BLaER1 treated with 17β-estradiol and CSF1 and Interleukin-3, amounts not matched to agents 10 nM and 100 nM (cell line): ENCODE results near the gene UBE2D3.
"Not testable (repeated sequence)": the region's sequence is repeated elsewhere in the genome, so short reads cannot be mapped to it uniquely, and the experiment has no call there.

ENCODE experiments used
- H3K27ac ChIP-seq, 11 experiments: shearing (Covaris generic); formaldehyde crosslinking; 2 replicates each; pipeline ENCODE4 v1.8.1; 2022
- H3K27me3 ChIP-seq, 11 experiments: shearing (Covaris generic); formaldehyde crosslinking; 2 replicates each; pipeline ENCODE4 v1.8.1; 2022
- H3K36me3 ChIP-seq, 11 experiments: shearing (Covaris generic); formaldehyde crosslinking; 2 replicates each; pipeline ENCODE4 v1.8.1; 2022
- H3K4me1 ChIP-seq, 10 experiments: shearing (Covaris generic); formaldehyde crosslinking; 2 replicates each; pipeline ENCODE4 v1.8.1; 2022
- H3K4me2 ChIP-seq, 11 experiments: shearing (Covaris generic); formaldehyde crosslinking; 2 replicates each; pipeline ENCODE4 v1.8.1; 2022
- H3K4me3 ChIP-seq, 10 experiments: shearing (Covaris generic); formaldehyde crosslinking; 2 replicates each; pipeline ENCODE4 v1.8.1; 2022
- H3K9ac ChIP-seq, 11 experiments: shearing (Covaris generic); formaldehyde crosslinking; 2 replicates each; pipeline ENCODE4 v1.8.1; 2022
- H3K9me3 ChIP-seq, 11 experiments: shearing (Covaris generic); formaldehyde crosslinking; replicated peaks in 1 of 11; 2 replicates each; pipeline ENCODE4 v1.8.1; 2022
- H4K20me1 ChIP-seq, 11 experiments: shearing (Covaris generic); formaldehyde crosslinking; 2 replicates each; pipeline ENCODE4 v1.8.1; 2022
- Cebpa-rat ChIP-seq, 11 experiments: shearing (Covaris generic); IDR thresholded peaks; 2 replicates each; pipeline ENCODE4 v1.8.1; 2022

The UBE2D3 gene

DNA sequence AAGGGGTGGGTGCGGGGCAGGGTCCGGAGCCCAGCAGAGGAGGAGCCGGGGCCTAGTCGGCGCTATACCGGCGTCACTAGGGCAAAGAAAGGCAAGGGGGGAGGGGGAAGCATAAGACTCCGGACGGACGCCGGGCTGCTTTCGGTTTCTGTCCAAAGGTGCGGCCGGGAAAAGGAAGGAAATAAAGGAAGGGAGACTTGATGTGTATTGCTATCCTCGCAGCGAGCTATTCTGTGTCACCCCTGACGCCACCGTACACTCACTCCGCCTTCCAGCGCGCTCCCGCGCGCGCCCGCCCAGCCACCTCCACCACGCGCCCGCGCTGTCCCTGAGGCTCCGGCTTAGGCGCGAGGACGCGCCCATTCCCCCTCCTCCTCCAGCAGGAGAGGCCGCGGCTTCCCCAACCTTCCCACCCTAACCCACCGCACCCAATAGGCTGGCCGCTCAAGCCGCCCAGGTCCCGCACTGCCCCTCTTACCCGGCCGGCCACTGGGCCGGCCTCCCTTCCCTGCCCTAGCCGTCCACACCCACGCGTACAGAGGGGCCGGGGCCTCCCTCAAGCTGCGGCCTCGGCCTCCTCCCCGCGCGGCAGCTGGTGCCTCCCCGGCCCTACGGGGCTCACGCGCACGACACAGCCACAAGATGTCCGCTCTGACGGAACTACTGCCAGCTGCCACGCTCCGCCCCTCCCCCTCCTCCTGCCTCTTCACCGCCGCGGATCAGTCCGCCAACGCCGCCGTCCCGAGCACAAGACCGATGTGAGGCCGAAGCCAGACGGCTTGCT lies at the start of gene UBE2D3:
Gene UBE2D3, minus strand, starts transcription at position 662 of the 784 bp plus-strand sequence. CDS start 1,043 bp downstream, outside the sequence.
- Histone ChIP-seq H3K4me1 (peaks cover 25 to 42% (median 36%) of the 10 kb centered on the region in 10 experiments), H3K36me3 (peaks cover 8 to 44% (median 41%) of the 10 kb centered on the region in 11 experiments; a peak in 20 of 22 replicates), H4K20me1 (peaks cover 30 to 47% (median 46%) of the 10 kb centered on the region in 11 experiments), H3K27ac (peak within 1 kb of the TSS; percentile 98 to 100 (median 100)), H3K27me3 (no peaks in the 10 kb centered on the region), H3K9ac (peak within 1 kb of the TSS; percentile 97 to 100 (median 100)), H3K4me2 (peak within 1 kb of the TSS; percentile 81 to 98 (median 89)), H3K9me3 (no peaks in the 10 kb centered on the region; a peak in 1 of 22 replicates), H3K4me3 (peak within 1 kb of the TSS; percentile 74 to 100 (median 95))
- no peak for TF ChIP-seq Cebpa-rat (IDR thresholded peaks at IDR 0.05)

DNA sequence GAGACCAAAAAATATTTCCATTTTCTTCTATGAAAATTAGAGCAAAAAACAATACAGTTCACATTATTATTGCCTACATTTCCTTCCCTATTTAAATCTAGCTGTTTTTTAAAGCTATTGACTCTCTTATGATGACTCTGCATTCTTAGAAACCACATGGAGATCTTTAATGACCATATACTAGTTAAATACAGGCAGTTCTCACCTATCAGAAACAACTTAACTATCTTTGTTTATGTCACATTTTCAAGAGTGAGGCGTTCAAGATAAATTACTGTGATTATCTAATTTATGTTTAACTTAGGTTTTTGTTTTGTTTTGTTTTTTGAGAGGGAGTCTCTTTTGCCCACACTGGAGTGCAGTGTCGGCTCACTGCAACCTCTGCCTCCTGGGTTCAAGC lies 44.4 kb upstream of the UBE2D3 start:
- H3K27ac ChIP-seq = peak overlapping the region in 9 of 11 experiments; percentile 6 to 55 (median 38); a peak in 13 of 22 replicates
- TF ChIP-seq Cebpa-rat (IDR thresholded peaks at IDR 0.05) = no peak
- peaks cover 0 to 10% (median 0%) of the 10 kb centered on the region in 11 experiments; a peak in 1 of 22 replicates for H4K20me1 ChIP-seq
- H3K9ac ChIP-seq = peak overlapping the region in 1 of 11 experiments; percentile 16; a peak in 2 of 22 replicates
- no peak overlapping the region for H3K4me3 ChIP-seq
- peak overlapping the region in 7 of 11 experiments; percentile 1 to 97 (median 78); a peak in 14 of 22 replicates for H3K4me2 ChIP-seq
- peaks cover 39 to 51% (median 47%) of the 10 kb centered on the region in 11 experiments for H3K36me3 ChIP-seq
- H3K4me1 ChIP-seq = peaks cover 22 to 38% (median 34%) of the 10 kb centered on the region in 10 experiments
- H3K9me3 ChIP-seq = peaks cover 28 to 42% (median 41%) of the 10 kb centered on the region in 11 experiments
- no peaks in the 10 kb centered on the region for H3K27me3 ChIP-seq

DNA sequence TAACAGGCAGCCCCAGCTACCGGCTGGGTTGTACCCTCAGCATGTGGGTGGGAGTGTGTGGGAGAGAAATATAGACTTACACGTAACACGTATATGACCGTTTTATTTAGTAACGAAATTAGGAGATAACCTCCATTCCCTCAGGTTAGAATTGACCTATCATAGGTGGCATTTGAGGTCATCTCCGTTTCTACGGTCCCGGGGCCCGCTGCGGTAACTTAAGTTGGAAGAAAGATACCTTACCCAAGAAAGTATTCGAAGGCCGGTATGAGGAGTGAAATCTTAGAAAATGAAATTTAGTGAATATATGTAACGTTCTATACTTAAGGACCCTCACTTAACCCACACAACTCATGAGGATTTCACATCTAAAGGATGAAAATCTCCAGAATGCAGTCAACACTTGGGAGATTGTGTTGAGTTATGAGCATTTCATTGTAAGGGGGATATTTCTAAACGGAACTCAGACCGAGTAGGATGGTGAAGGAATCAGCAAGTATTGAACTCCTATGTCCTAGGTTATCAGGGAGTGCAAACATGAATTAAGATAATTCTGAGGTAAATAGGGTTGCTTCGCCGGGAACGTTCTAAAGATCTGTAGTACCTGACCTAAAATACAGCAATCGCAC lies 42.3 kb upstream of the UBE2D3 start:
- H3K4me1 ChIP-seq = peaks cover 22 to 48% (median 40%) of the 10 kb centered on the region in 10 experiments
- H3K4me3 ChIP-seq = peak overlapping the region; percentile 59 to 78 (median 72)
- peaks cover 0 to 10% (median 0%) of the 10 kb centered on the region in 11 experiments; a peak in 1 of 22 replicates for H4K20me1 ChIP-seq
- peak overlapping the region; percentile 77 to 95 (median 92) for H3K27ac ChIP-seq
- H3K27me3 ChIP-seq = no peaks in the 10 kb centered on the region
- peak overlapping the region; percentile 78 to 97 (median 86) for H3K4me2 ChIP-seq
- TF ChIP-seq Cebpa-rat (IDR thresholded peaks at IDR 0.05) = no peak
- peaks cover 18 to 34% (median 28%) of the 10 kb centered on the region in 11 experiments for H3K36me3 ChIP-seq
- H3K9ac ChIP-seq = peak overlapping the region; percentile 80 to 93 (median 90)
- peaks cover 7 to 27% (median 21%) of the 10 kb centered on the region in 11 experiments for H3K9me3 ChIP-seq

DNA sequence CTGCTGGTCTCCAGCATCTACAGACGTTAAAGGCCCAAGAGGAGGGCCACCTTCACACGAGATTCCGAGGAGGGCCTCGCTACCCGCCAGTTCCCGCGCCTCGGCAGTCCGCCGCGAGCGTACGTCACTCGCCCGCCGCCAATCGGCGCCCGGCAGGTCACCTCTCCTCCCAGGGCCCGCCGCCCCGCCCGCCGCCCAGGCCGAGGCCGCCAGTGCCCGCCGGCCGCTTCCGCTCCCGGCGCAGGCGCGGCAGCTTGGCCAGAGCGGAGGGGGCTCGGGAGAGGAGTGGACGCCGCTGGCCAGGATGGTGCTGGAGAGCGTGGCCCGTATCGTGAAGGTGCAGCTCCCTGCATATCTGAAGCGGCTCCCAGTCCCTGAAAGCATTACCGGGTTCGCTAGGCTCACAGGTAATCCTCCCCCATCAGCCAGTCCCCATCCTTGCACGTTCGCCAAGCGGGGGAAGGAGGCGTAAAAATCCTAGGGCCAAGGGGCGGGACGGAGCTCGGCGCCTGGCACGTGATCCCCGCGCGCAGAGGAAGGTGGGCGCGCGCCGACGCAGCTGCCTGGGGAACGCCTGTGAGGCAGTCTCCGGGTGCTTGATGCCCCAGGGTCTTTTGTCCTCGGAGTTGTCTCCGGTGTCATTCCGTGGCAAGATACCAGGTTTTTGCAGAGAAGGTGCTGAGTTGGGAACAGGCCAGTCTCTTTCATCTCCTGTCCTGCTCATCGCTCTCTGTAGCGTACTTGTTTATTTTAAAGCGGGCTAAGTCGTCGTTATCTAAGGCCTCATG lies 41.6 kb upstream of the UBE2D3 start, which contains the start of gene CISD2:
Gene CISD2, plus strand, starts transcription at position 212 of the 788 bp plus-strand sequence. Its CDS starts 93 bp downstream, at position 305.
- H3K36me3 ChIP-seq = peaks cover 11 to 30% (median 22%) of the 10 kb centered on the region in 11 experiments
- H3K4me2 ChIP-seq = peak within 1 kb of the TSS; percentile 78 to 97 (median 86)
- H3K27ac ChIP-seq = peak within 1 kb of the TSS; percentile 77 to 95 (median 92)
- TF ChIP-seq Cebpa-rat (IDR thresholded peaks at IDR 0.05) = no peak
- H3K9ac ChIP-seq = peak within 1 kb of the TSS; percentile 80 to 93 (median 90)
- H3K9me3 ChIP-seq = peaks cover 0 to 20% (median 13%) of the 10 kb centered on the region in 11 experiments; a peak in 18 of 22 replicates
- H3K4me1 ChIP-seq = peaks cover 22 to 54% (median 40%) of the 10 kb centered on the region in 10 experiments
- peak within 1 kb of the TSS; percentile 59 to 78 (median 72) for H3K4me3 ChIP-seq
- H4K20me1 ChIP-seq = peaks cover 0 to 10% (median 0%) of the 10 kb centered on the region in 11 experiments; a peak in 1 of 22 replicates
- H3K27me3 ChIP-seq = no peaks in the 10 kb centered on the region

DNA sequence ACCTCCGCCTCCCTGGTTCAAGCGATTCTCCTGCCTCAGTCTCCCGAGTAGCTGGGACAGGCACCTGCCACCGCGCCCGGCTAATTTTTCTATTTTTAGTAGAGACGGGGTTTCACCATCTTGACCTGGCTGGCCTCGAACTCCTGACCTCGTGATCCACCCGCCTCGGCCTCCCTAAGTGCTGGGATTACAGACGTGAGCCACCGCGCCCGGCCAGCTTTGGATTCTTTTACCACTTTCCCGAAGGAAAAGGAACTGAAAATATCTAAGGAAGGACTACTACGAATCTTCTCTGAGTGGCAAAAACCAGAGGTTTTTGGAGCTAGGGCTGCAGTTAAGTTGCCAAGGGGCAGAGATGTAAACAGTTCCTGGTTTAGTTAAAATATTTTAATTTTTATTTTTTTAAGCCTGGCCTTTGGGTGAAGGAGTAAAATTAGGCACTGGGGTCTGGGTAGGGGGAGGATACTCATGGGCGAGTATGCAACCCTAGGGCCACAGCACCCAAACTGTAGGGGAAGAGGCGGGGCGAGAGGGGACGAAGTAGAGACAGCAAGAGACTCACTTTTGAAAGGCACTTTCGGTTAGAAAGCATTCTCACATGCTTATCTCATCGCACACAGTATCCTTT lies 40.9 kb upstream of the UBE2D3 start:
- Histone ChIP-seq H3K27ac (peak overlapping the region; percentile 77 to 95 (median 92)), H3K9ac (peak overlapping the region; percentile 80 to 93 (median 90)), H3K4me1 (peaks cover 22 to 61% (median 40%) of the 10 kb centered on the region in 10 experiments), H3K36me3 (peaks cover 6 to 28% (median 20%) of the 10 kb centered on the region in 11 experiments), H3K27me3 (no peaks in the 10 kb centered on the region), H4K20me1 (peaks cover 0 to 10% (median 0%) of the 10 kb centered on the region in 11 experiments; a peak in 1 of 22 replicates), H3K9me3 (peaks cover 0 to 17% (median 9%) of the 10 kb centered on the region in 11 experiments; a peak in 17 of 22 replicates), H3K4me3 (peak overlapping the region; percentile 59 to 78 (median 72)), H3K4me2 (peak overlapping the region; percentile 78 to 91 (median 86))
- TF ChIP-seq Cebpa-rat (IDR thresholded peaks at IDR 0.05) = no peak

DNA sequence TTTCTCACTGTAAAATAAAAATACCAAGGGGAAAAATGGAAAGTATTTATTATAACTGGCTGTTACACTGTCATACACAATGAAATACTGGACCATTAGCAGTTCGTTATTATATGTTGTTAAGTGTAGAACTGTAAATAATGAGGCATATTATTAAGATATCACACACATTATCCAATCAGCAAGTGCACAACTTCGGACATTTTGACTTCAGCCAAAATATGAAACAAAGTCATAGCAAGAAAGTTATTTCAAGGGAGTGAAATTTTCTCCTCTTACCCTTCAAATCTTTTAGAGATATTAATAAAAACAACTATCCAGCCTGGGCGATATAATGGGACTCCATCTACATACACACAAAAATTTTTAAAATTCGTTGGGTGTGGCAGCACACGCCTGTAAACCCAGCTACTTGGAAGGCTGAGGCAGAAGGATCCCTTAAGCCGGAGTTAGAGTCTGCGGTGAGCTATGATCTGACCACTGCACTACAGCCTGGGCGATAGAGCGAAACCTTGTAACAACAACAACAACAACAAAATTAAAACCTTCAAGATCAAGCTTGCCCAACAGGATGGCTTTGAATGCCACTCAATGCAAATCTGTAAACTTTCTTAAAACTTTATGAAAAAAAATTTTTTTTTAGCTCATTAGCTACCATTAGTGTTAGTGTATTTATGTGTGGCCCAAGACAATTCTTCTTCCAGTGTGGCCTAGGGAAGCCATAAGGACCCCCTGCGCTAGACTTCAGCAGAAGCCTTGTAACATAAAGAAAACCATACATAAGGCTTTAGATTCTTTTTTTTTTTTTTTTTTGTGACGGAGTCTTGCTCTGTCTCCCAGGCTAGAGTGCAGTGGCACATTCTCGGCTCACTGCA lies 40.2 kb upstream of the UBE2D3 start:
- Histone ChIP-seq H3K4me3 (peak overlapping the region; percentile 59 to 78 (median 72)), H3K27me3 (no peaks in the 10 kb centered on the region), H3K9ac (peak overlapping the region; percentile 80 to 93 (median 90)), H3K9me3 (peaks cover 0 to 18% (median 10%) of the 10 kb centered on the region in 11 experiments; a peak in 11 of 22 replicates), H3K4me1 (peaks cover 26 to 69% (median 40%) of the 10 kb centered on the region in 10 experiments), H3K27ac (peak overlapping the region; percentile 77 to 95 (median 92)), H4K20me1 (peaks cover 0 to 4% (median 0%) of the 10 kb centered on the region in 11 experiments; a peak in 1 of 22 replicates), H3K36me3 (peaks cover 0 to 28% (median 16%) of the 10 kb centered on the region in 11 experiments; a peak in 13 of 22 replicates), H3K4me2 (peak overlapping the region; percentile 78 to 91 (median 86))
- no peak for TF ChIP-seq Cebpa-rat (IDR thresholded peaks at IDR 0.05)

DNA sequence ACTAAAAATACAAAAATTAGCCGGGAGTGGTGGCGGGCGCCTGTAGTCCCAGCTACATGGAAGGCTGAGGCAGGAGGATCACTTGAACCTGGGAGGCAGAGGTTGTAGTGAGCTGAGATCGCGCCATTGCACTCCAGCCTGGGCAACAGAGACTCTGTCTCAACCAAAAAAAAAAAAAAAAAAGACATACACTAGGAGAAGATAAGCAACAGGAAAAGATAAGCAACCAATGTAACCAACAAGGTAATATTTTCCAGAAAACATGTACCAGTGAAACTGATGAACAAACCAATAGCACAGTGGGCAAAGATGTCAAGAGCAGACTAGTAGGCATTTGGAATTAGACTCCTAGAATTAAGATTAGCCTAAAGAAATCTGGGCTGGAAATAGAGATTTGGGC lies 38.0 kb upstream of the UBE2D3 start:
- Histone ChIP-seq H3K9me3 (peaks cover 1 to 33% (median 24%) of the 10 kb centered on the region in 11 experiments; a peak in 21 of 22 replicates), H3K4me1 (peaks cover 21 to 69% (median 29%) of the 10 kb centered on the region in 10 experiments), H3K36me3 (peaks cover 0 to 37% (median 24%) of the 10 kb centered on the region in 11 experiments; a peak in 18 of 22 replicates), H3K4me2 (peak overlapping the region in 2 of 11 experiments; percentile 85 to 91; a peak in 1 of 22 replicates)
- H4K20me1 ChIP-seq, H3K9ac ChIP-seq, H3K27me3 ChIP-seq, H3K4me3 ChIP-seq, H3K27ac ChIP-seq: not testable (repeated sequence)
